Ureter (tissue), 1 donor: ENCODE results near the gene TBPL2. TPM values are rescaled to one million over a fixed set of nuclear protein-coding genes. Genes with fewer than 3 reads are reported as not detected.
"Not testable (repeated sequence)": the region's sequence is repeated elsewhere in the genome, so short reads cannot be mapped to it uniquely, and the experiment has no call there.

Experiments
- DNase-seq: peaks from one replicate; pipeline ENCODE4 v3.0.0-alpha.2; 2020; ENCODE audit warnings: low spot score
- total RNA-seq: library from RNA; stranded (reverse); gene quantifications from one replicate; pipeline ENCODE4 v1.2.4, GENCODE V29; 2023
- donor health status: DM: yes; HTN: yes; CAD: no.

TBPL2 gene
- total RNA-seq, 1 donor from 2014 or later: not detected

DNA sequence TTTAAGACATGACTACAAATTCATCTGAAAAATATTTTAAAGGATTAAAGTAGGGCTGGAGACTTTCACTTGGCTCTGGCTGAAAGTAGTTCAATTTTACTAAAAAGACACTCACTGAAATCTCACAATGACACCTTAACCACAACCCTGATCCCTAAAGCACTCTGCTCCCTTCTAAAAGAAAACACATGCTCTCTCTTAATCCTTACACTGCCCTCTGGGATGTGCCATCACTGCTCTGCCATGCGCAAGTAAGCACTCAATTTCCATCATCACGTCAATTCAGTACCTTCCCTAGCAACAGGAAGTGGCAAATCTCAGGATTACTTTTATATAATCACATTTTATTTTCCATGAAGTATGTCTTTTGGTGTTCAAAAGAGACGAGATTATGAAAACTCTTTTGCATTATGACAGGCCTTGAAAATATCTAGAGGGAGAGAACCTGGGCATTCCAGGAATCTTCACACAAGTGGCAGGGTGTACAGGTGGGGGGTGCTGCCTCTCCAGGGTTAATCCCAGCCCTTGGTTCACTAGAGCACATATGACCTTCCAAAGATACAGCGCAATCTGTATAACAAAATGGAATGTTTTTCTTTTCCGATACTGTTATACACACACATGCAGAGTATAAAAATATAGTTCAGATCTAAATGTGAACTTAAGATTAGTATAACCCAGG lies 36.1 kb downstream of the TBPL2 start:
- no peak for DNase-seq

- no peak for DNase-seq
Measured at GRCh38 chr14:55401751-55402150, 38.7 kb downstream of the TBPL2 start.

- no peak for DNase-seq
Measured at GRCh38 chr14:55399852-55400251, 40.6 kb downstream of the TBPL2 start.

DNA sequence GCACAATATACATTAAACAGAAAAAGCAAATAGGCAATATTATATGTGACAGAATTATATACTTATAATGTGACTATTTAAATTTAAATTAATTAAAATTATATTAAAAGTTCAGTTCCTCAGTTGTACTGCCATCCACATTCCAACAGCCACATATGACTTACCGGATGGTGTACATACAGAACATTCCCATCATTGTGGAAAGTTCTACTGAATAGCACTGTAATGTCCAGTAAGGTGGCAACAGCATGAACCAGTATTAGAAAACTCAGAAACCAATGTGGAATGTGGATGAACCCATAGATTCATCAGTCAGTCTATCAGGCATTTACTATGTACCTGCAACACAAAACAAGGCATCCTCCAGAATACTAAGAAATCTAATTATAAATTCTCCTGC lies 41.2 kb downstream of the TBPL2 start:
- no peak for DNase-seq

GRCh38 chr14:55398679-55399078 lies 41.7 kb downstream of the TBPL2 start:
- DNase-seq: no peak

DNA sequence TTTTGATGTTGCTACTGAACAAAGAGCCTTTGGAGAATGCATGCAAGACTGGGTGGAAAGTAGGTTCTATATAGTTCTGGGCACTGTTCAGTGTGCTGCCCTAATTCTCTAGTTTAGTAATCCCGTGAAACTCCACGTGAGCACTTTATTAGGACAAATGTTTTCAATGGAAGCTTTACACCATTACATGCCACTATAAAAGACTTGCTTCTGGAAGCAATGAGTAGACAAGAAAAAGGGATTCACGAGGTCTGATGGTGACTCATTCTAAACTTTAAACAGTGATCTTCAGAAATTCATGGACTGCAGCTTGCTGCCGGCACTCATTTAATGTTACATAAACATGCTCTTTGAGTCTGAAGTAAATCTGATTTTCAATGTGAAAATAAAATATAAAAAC lies 51.1 kb downstream of the TBPL2 start:
- no peak for DNase-seq

- no peak for DNase-seq
Measured at GRCh38 chr14:55388160-55388559, 52.3 kb downstream of the TBPL2 start.

- no peak for DNase-seq
Measured at GRCh38 chr14:55387121-55387520, 53.3 kb downstream of the TBPL2 start.

DNA sequence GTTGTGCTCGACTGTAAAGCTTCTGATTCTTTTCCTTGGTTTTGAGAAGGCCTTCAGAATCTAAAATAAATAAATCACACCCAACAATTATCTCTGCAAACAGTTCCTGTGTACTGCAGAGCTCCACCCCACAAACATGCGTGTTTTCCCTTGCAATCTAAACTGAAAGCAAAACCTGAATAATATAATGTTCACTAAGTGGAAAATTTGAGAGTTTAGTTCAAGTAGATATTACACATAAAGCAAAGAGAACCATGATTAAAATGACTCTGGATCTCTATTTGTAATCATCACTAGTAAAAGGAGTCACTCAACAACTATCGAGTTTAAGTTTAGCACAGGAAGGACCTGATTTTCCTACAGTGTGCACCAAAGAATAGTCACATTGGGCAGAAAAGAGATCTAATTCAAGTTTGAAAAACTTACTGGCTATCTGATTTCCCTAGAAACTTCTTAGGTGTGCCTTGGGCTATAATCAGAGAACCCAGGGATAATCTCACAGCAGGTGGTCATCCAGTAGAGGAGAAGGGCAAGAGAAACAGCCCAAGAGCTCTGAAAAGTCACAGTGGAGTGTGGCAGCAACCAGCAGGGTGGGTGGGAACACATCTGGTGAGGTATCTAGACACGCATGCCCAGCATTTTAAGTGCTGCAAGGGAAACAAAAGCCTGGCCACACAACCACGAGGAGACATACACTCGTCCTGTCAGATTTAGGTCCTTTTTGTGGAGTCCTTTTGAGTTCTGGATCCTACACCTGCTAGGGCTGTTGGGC lies 54.2 kb downstream of the TBPL2 start:
- DNase-seq: no peak

DNA sequence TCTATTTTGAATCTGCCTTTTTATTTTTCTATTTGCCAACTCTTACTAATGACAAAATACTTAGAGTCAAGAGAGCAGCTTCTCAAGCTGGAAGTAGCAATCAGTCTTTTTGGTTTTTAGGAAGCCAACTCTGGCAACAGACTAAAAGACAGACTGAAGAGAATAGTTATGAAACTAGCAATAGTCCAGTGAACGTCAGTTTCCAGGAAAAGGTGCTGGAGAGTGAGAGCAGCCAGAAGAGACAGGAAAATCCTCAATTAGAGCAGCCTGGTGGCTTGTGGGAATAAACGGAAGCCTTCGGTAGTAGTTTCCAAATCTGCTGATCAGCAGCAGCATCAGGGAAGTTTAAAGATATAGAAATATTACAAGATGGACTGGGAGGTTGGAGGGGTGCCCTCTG lies 55.9 kb downstream of the TBPL2 start:
- no peak for DNase-seq

DNA sequence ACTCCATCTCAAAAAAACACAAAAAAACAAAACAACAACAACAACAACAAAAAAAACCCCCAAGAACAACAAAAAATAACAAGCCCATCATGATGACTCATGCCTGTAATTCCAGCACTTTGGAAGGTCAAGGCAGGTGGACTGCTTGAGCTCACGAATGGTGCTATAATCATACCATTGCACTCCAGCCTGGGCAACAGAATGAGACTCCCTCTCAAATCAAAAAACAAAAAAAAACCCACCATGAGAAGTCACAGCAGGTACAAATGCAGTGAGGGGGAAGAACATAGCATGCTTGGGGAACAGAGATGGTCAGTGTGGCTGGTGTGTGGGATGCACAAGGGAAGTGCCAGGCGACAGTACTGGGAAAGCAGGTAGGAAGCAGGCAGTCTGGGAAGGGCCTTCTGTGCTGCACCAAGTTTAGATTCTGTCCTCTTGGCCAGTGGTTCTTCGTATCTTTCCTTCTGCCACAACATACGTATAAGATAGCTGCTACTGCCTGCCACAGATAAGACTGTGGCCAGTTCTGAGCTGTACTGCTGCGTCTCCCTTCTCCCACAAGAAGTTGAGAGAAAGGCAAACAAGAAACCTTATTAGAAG lies 56.8 kb downstream of the TBPL2 start:
- no peak for DNase-seq

DNA sequence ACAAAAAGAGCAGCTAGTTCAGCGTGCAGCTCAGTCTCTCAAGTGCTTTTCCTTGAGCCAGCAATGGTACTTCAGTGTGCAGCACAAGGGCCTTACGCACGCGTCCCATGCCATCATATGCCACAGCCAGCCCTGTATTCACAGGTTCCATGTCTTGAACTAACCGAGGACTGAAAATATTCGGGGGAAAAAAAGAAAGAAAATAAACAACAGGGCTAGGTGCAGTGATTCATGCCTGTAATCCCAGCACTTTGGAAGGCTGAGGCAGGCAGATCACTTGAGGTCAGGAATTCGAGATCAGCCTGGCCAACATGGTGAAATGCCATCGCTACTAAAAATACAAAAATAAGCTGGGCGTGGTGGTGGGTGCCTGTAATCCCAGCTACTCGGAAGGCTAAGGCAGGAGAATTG lies 57.4 kb downstream of the TBPL2 start:
- not testable (repeated sequence) for DNase-seq

DNA sequence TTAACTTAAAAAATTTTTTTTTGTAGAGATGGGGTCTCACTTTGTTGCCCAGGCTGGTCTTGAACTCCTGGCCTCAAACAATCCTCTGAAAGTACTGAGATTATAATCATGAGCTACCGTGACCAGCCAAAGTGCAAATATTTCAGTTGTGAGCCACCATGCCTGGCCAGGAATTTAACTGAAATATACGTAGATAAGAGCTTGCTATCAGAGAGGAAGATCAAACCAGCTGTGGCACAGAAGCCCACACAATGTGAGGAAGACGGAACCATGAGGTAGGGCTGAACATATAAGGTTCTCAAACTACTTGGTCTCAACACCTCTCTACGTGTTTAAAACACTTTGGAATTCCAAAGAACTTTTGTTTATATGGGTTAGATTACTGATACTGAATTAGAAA lies 57.9 kb downstream of the TBPL2 start:
- no peak for DNase-seq

GRCh38 chr14:55381561-55381960 lies 58.9 kb downstream of the TBPL2 start:
- DNase-seq: no peak

DNA sequence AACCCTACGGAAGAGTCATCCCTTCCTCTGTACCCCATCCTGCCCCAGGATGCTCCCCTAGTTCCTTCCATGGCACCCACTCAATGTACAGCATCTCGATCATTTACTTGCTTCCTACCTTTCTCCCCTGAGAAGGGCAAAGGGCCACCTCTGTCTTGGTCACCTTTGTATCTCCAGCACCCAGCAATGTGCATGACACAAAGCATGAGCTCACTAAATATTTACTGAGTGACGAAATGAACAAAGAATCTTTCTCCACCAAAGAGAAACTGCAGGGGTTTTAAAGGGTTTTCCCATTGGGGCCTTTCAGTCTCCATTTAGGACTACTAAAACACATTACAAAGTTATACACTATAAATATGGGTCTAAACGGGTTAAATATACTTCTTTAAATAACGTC lies 59.4 kb downstream of the TBPL2 start:
- no peak for DNase-seq

- DNase-seq: no peak
Measured at GRCh38 chr14:55377236-55377635, 63.2 kb downstream of the TBPL2 start.

GRCh38 chr14:55374771-55375170 lies 65.6 kb downstream of the TBPL2 start:
- no peak for DNase-seq

GRCh38 chr14:55373784-55374705 lies 66.4 kb downstream of the TBPL2 start:
- DNase-seq: no peak

- DNase-seq: no peak
Measured at GRCh38 chr14:55372825-55373224, 67.6 kb downstream of the TBPL2 start.

- no peak for DNase-seq
Measured at GRCh38 chr14:55372423-55372822, 68.0 kb downstream of the TBPL2 start.

GRCh38 chr14:55370883-55371455 lies 69.4 kb downstream of the TBPL2 start:
- no peak for DNase-seq

GRCh38 chr14:55366271-55366670 lies 74.1 kb downstream of the TBPL2 start:
- no peak for DNase-seq
